Right cardiac atrium (tissue), 5 donors: ENCODE results near the gene UBE2E2. TPM values are rescaled to one million over a fixed set of nuclear protein-coding genes. Genes with fewer than 3 reads are reported as not detected.

ENCODE experiments used
- ATAC-seq, 2 donors: fragments of 200-7000 bp; cut with Tn5 transposase; one replicate each; pipeline versions ENCODE4 v1.8.0 to v1.9.1; 2020; ENCODE audit warnings: moderate library complexity in 2 of 2, mild to moderate bottlenecking in 1 of 2
- DNase-seq, 3 donors: peaks; one replicate each; pipeline ENCODE4 v3.0.0-alpha.2; 2020
- H3K27ac ChIP-seq: one replicate; pipeline ENCODE4 v1.5.1; 2013; ENCODE audit warnings: mild to moderate bottlenecking, low read length, control low read depth, moderate library complexity
- H3K27me3 ChIP-seq: one replicate; pipeline ENCODE4 v1.6.1; 2013; ENCODE audit not compliant: control insufficient read depth, insufficient read depth
- H3K4me1 ChIP-seq: one replicate; pipeline ENCODE4 v1.6.1; 2013; ENCODE audit warnings: low read length; ENCODE audit not compliant: control insufficient read depth, insufficient read depth
- H3K4me3 ChIP-seq: one replicate; pipeline ENCODE4 v1.5.1; 2013; ENCODE audit warnings: low read length, control low read depth
- H3K9me3 ChIP-seq: one replicate; pipeline ENCODE4 v1.6.1; 2013; ENCODE audit warnings: low read length; ENCODE audit not compliant: control insufficient read depth
- WGBS: extraction: QIAGEN DNeasy Blood & Tissue Kit; methylation state at CpG from one replicate; pipeline ENCODE4 v1.1.7; 2013; 5-methylcytosine and 5-hydroxymethylcytosine counted together
- intact Hi-C, 4 donors: fragments of 100-400 bp; cut with DNase I; formaldehyde crosslinking; loops; one replicate each; pipeline versions ENCODE4 v1.11.0 to v1.14.0; 2022 to 2023
- polyA plus RNA-seq: library from polyadenylated mRNA; stranded (reverse); fragments of 200-250 nt; gene quantifications from one replicate; pipeline ENCODE4 v1.2.3, GENCODE V29; 2013
- total RNA-seq, 4 donors: library from RNA; stranded (reverse); fragmentation: NEBNext Ultra II Directional; extraction: Animal tissue kit (Norgen Biotek cat#: 25700); gene quantifications; one replicate each; pipeline ENCODE4 v1.2.1, GENCODE V29; 2021
- donor health status: healthy with polysubstance abuse.
- donor health status: DM: no; HTN: yes; CAD: no.
- donor health status: DM: no; HTN: no; CAD: no.
- donor health status: DM: no; HTN: yes; CAD: no; lungs with severe emphysema.
- donor health status: DM: yes; HTN: yes; CAD: no.

The UBE2E2 gene
- total and polyA plus RNA-seq, 5 donors: 32.3 to 49.2 (median 45.2) TPM

GRCh38 chr3:23573827-23574226 is 370.7 kb downstream of the UBE2E2 start:
- Histone ChIP-seq H3K27ac (no peak overlapping the region), H3K9me3 (no peaks in the 10 kb centered on the region), H3K4me3 (no peak overlapping the region), H3K27me3 (no peaks in the 10 kb centered on the region), H3K4me1 (no peaks in the 10 kb centered on the region)
- WGBS: 96% methylated on average over 3 of the region's 3 CpGs
- no peak for ATAC-seq
- intact Hi-C loops: no loop called here
- no peak for DNase-seq

GRCh38 chr3:23574822-23575315 is 371.7 kb downstream of the UBE2E2 start:
- WGBS: 95% methylated on average over 1 of the region's 1 CpG
- H3K27ac ChIP-seq: no peak overlapping the region
- DNase-seq: no peak
- intact Hi-C loops: no loop called here
- H3K27me3 ChIP-seq: no peaks in the 10 kb centered on the region
- H3K9me3 ChIP-seq: no peaks in the 10 kb centered on the region
- ATAC-seq: no peak
- H3K4me3 ChIP-seq: no peak overlapping the region
- no peaks in the 10 kb centered on the region for H3K4me1 ChIP-seq

- no peak overlapping the region for H3K4me3 ChIP-seq
- DNase-seq: no peak
- no peaks in the 10 kb centered on the region for H3K9me3 ChIP-seq
- intact Hi-C loops: no loop called here
- no peak overlapping the region for H3K27ac ChIP-seq
- H3K4me1 ChIP-seq: no peaks in the 10 kb centered on the region
- WGBS: 96% methylated on average over 3 of the region's 3 CpGs
- H3K27me3 ChIP-seq: no peaks in the 10 kb centered on the region
- no peak for ATAC-seq
Measured at GRCh38 chr3:23575697-23576096, 372.6 kb downstream of the UBE2E2 start.

DNA sequence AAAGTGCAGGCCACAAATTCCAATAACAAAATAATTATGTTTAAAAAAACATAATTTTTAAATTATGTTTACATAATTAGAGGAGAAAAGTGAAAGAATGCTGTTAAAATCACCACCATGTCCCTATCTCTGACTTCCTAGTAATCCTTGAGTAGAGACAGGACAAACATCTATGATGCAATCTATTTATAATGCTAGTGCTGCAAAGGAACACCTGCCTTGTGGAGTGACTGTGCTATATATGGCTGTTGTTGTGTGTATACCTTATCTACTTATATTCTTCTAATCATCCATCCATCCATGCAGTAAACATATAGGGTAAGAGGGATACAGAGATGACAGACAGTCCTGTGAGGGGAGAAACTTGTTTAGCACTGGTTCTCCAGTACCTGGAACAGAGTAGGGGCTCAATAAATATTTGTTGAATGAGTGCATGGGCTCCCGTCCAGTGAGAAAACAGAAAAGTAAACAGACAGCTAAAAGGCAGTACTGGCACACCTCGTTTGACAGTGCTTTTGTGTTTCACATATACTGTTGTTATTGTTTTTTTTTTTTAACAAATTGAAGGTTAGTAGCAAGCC is 373.3 kb downstream of the UBE2E2 start:
- no peak overlapping the region for H3K27ac ChIP-seq
- no peak for DNase-seq

DNA sequence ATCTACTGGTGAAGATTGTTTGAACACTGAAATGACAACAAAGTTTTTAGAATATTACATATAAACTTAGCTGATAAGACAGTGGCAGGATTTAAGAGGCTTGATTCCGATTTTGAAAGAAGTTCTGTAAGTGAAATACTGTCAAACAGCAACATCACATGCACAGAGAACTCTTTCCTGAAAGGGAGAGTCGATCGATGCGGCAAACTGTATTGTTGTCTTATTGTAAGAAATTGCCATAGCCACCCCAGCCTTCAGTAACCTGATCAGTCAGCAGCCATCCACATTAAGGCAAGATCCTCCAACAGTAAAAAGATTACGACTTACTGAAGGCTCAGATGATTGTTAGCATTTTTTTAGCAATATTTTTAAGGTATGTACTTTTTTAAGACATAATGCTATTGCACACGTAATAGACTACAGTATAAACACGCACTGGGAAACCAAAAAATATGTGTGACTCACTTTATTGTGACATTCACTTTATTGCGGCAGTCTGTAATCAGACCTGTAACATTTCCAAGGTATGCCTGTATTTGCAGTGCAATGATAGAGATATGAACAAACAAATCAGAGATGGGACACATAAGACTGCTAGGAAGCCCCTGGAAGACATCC is 377.1 kb downstream of the UBE2E2 start:
- no peak for ATAC-seq
- H3K4me3 ChIP-seq: no peak overlapping the region
- no peak overlapping the region for H3K27ac ChIP-seq
- WGBS: 93% methylated on average over 8 of the region's 8 CpGs
- no peaks in the 10 kb centered on the region for H3K4me1 ChIP-seq
- no peaks in the 10 kb centered on the region for H3K9me3 ChIP-seq
- no peak for DNase-seq
- H3K27me3 ChIP-seq: no peaks in the 10 kb centered on the region
- intact Hi-C loops: no loop called here

More for the DNA sequence above, 373.3 kb downstream of the UBE2E2 start:
- H3K9me3 ChIP-seq: no peaks in the 10 kb centered on the region
- intact Hi-C loops: no loop called here
- ATAC-seq: no peak
- WGBS: 83% methylated on average over 2 of the region's 2 CpGs
- no peaks in the 10 kb centered on the region for H3K4me1 ChIP-seq
- no peak overlapping the region for H3K4me3 ChIP-seq
- no peaks in the 10 kb centered on the region for H3K27me3 ChIP-seq

GRCh38 chr3:23583980-23584740 is 381.0 kb downstream of the UBE2E2 start:
- 95% methylated on average over 10 of the region's 10 CpGs for WGBS
- no peaks in the 10 kb centered on the region for H3K9me3 ChIP-seq
- H3K4me3 ChIP-seq: no peak overlapping the region
- no peaks in the 10 kb centered on the region for H3K27me3 ChIP-seq
- no peak overlapping the region for H3K27ac ChIP-seq
- ATAC-seq (no peak), DNase-seq (no peak)
- H3K4me1 ChIP-seq: peaks cover 2% of the 10 kb centered on the region
- intact Hi-C loops: no loop called here

GRCh38 chr3:23587513-23587912 is 384.4 kb downstream of the UBE2E2 start:
- H3K27me3 ChIP-seq: no peaks in the 10 kb centered on the region
- no peak for DNase-seq
- intact Hi-C loops: no loop called here
- 87% methylated on average over 3 of the region's 3 CpGs for WGBS
- H3K9me3 ChIP-seq: no peaks in the 10 kb centered on the region
- ATAC-seq: no peak
- H3K4me1 ChIP-seq: peaks cover 2% of the 10 kb centered on the region
- H3K4me3 ChIP-seq: no peak overlapping the region
- no peak overlapping the region for H3K27ac ChIP-seq

- H3K27me3 ChIP-seq: no peaks in the 10 kb centered on the region
- 74% methylated on average over 3 of the region's 3 CpGs for WGBS
- intact Hi-C loops: no loop called here
- H3K4me1 ChIP-seq: peaks cover 2% of the 10 kb centered on the region
- DNase-seq (no peak), ATAC-seq (no peak)
- H3K27ac ChIP-seq: no peak overlapping the region
- no peaks in the 10 kb centered on the region for H3K9me3 ChIP-seq
- H3K4me3 ChIP-seq: no peak overlapping the region
Measured at GRCh38 chr3:23588547-23588946, 385.4 kb downstream of the UBE2E2 start.

- WGBS: 88% methylated on average over 10 of the region's 10 CpGs
- ATAC-seq: peak in 1 of 2 donors; percentile 37
Measured at GRCh38 chr3:23589602-23590001, 386.5 kb downstream of the UBE2E2 start.

DNA sequence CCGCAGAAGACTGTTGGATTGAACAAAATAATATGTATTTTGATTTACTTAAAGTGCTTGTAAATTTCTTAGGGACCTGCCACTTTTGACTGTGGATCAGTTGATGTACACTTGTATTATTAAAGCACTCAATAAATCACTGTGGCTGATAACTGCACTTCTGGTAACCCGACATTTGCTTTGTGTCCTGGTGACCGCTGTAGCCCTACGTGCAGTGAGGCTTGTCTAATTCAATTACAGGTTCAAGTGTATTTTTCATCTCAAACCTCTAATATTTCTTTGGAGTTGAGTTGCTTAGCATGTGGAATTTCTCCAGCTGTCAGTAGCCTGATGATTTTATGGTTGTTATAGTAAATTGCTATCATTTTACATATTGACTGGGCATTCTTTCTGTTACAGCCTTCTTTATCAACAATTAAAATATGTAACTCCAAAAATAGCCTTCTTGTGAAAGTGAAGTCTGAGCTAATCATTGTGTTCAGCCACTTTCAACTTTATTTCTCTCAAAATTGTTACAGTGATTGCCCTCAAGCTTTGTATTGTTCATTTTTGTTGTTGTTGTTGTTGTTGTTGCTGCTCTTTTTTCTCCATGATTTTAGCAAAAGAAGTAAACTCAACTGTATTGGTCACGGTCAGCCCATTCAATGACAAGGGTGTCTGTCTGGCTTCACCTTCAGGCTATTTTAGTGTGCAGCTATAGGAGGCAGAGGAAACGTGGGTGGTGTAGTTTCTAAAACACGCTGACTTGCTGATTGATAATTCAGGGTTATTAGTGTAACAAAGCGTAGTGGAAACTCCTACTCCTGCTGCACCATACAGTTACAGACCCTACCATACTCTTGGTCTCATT is 387.5 kb downstream of the UBE2E2 start:
- WGBS: 54% methylated on average over 8 of the region's 8 CpGs
- Histone ChIP-seq H3K4me1 (peaks cover 2% of the 10 kb centered on the region), H3K27ac (no peak overlapping the region), H3K4me3 (no peak overlapping the region), H3K27me3 (no peaks in the 10 kb centered on the region), H3K9me3 (no peaks in the 10 kb centered on the region)
- ATAC-seq: no peak
- DNase-seq: no peak
- intact Hi-C loops: no loop called here

More at GRCh38 chr3:23589602-23590001, 386.5 kb downstream of the UBE2E2 start:
- intact Hi-C loops: no loop called here
- Histone ChIP-seq H3K4me1 (peaks cover 2% of the 10 kb centered on the region), H3K4me3 (no peak overlapping the region), H3K27me3 (no peaks in the 10 kb centered on the region), H3K9me3 (no peaks in the 10 kb centered on the region), H3K27ac (no peak overlapping the region)
- peak in 1 of 3 donors; percentile 48 for DNase-seq
